ENCODE data around the gene RBCK1.

- no peak for TF ChIP-seq CTCF (conservative IDR thresholded peaks at IDR 0.05; ENCODE audit: low read depth, low read length)
- TF ChIP-seq ELK1 (IDR thresholded peaks at IDR 0.05; ENCODE audit: borderline replicate concordance, low read depth, low read length): no peak
- no peak for TF ChIP-seq POLR2A (IDR thresholded peaks at IDR 0.05; ENCODE audit: low read depth, low read length)
- no peak for TF ChIP-seq RFX5 (IDR thresholded peaks at IDR 0.05; ENCODE audit: low read depth, low read length)
- no peak for TF ChIP-seq CHD1 (IDR thresholded peaks at IDR 0.05; ENCODE audit: low read depth, low read length)
- TF ChIP-seq RCOR1 (IDR thresholded peaks at IDR 0.05; ENCODE audit: insufficient replicate concordance, low read length): no peak
- TF ChIP-seq SMC3 (IDR thresholded peaks at IDR 0.05; ENCODE audit: low read depth, low read length): no peak
- no peak for TF ChIP-seq CEBPB (IDR thresholded peaks at IDR 0.05; ENCODE audit: low read depth, low read length)
- TF ChIP-seq USF2 (IDR thresholded peaks at IDR 0.05; ENCODE audit: low read depth, low read length): no peak
- no peak for TF ChIP-seq BHLHE40 (IDR thresholded peaks at IDR 0.05; ENCODE audit: low read depth, low read length)
- no peak for TF ChIP-seq MXI1 (IDR thresholded peaks at IDR 0.05; ENCODE audit: borderline replicate concordance, low read depth, low read length)
- TF ChIP-seq NFE2L2 (IDR thresholded peaks at IDR 0.05; ENCODE audit: low read depth, low read length): no peak
- TF ChIP-seq MAZ (IDR thresholded peaks at IDR 0.05; ENCODE audit: borderline replicate concordance, low read depth, low read length): no peak
- no peak for TF ChIP-seq RAD21 (IDR thresholded peaks at IDR 0.05; ENCODE audit: low read length)
These were observed 19.8 kb upstream of the RBCK1 start for GRCh38 chr20:388034-388994.

Measured in IMR-90 (cell line).